Measurements from ENCODE around the gene TOX4. TPM values are rescaled to one million over a fixed set of nuclear protein-coding genes. Genes with fewer than 3 reads are reported as not detected.
A peak's percentile ranks its signal among the peaks of the same experiment; 100 is the strongest.

TOX4 gene
- total and polyA plus RNA-seq, 9 of the 15 experiments (the other 6 are each of a cell fraction or from before 2014, with no cell fraction given) = 9.9 to 76.5 (median 41.0) TPM

GRCh38 chr14:21455912-21456667 lies 20.9 kb upstream of the TOX4 start, which contains the start of gene CHD8 (continued):
- TF ChIP-seq NR0B1 (IDR thresholded peaks at IDR 0.05; ENCODE audit: partially characterized antibody) (no peak), GABPB2 (CRISPR knock-in tag; conservative IDR thresholded peaks at IDR 0.05) (no peak), SAP30 (IDR thresholded peaks at IDR 0.05; ENCODE audit: borderline replicate concordance, insufficient read depth, low read depth, low read length, poor library complexity, severe bottlenecking) (peak; percentile 65), GABPB1 (CRISPR knock-in tag; IDR thresholded peaks at IDR 0.05) (0 out of 2 replicates have a peak, but pooled peaks have one; percentile 19), ATF6 (CRISPR knock-in tag; IDR thresholded peaks at IDR 0.05) (0 out of 2 replicates have a peak, but pooled peaks have one; percentile 10), MEF2D (tag; conservative IDR thresholded peaks at IDR 0.05; ENCODE audit: low read depth) (no peak), ZNF444 (CRISPR knock-in tag; IDR thresholded peaks at IDR 0.05) (no peak), ZKSCAN1 (IDR thresholded peaks at IDR 0.05; ENCODE audit: low read depth, low read length) (0 out of 2 replicates have a peak, but pooled peaks have one; percentile 6), NR3C1 (CRISPR knock-in tag; IDR thresholded peaks at IDR 0.05) (no peak), HMGXB4 (CRISPR knock-in tag; IDR thresholded peaks at IDR 0.05) (0 out of 2 replicates have a peak, but pooled peaks have one; percentile 30), EZH2 (IDR thresholded peaks at IDR 0.05; ENCODE audit: borderline replicate concordance, low read depth, low read length) (no peak), RBM15 (IDR thresholded peaks at IDR 0.05; ENCODE audit: insufficient read depth, low read length) (no peak), DMBX1 (CRISPR knock-in tag; IDR thresholded peaks at IDR 0.05; ENCODE audit: borderline replicate concordance) (no peak), BDP1 (IDR thresholded peaks at IDR 0.05; ENCODE audit: insufficient read depth, insufficient read length) (no peak), ILK (tag; IDR thresholded peaks at IDR 0.05; ENCODE audit: borderline replicate concordance, low read depth) (no peak), ZC3H8 (IDR thresholded peaks at IDR 0.05) (no peak), YBX1 (IDR thresholded peaks at IDR 0.05) (no peak), TFAM (CRISPR knock-in tag; conservative IDR thresholded peaks at IDR 0.05) (no peak), ZBTB8A (IDR thresholded peaks at IDR 0.05; ENCODE audit: partially characterized antibody) (no peak), HDAC3 (IDR thresholded peaks at IDR 0.05; ENCODE audit: borderline replicate concordance, partially characterized antibody) (no peak), ATF3 (IDR thresholded peaks at IDR 0.05) (no peak), ATF3 (CRISPR knock-in tag; conservative IDR thresholded peaks at IDR 0.05) (no peak)
